HCT116 (cell line): ENCODE results near the gene RIPK3.

Source experiments
- CEBPB ChIP-seq: IDR thresholded peaks from 2 replicates; pipeline ENCODE4 v1.6.1; 2012; ENCODE audit warnings: low read depth
- EZH2 ChIP-seq: fragments of 200-600 bp; sonication (generic); IDR thresholded peaks from 2 replicates; pipeline ENCODE4 v1.6.1; 2017; ENCODE audit warnings: antibody characterized with exemption, mixed run types
- FOSL1 ChIP-seq: IDR thresholded peaks from 2 replicates; pipeline ENCODE4 v1.6.1; 2012; ENCODE audit warnings: low read depth
- JUND ChIP-seq: IDR thresholded peaks from 2 replicates; pipeline ENCODE4 v1.6.1; 2012
- POLR2A ChIP-seq: IDR thresholded peaks from 2 replicates; pipeline ENCODE4 v1.7.0; 2011; ENCODE audit warnings: borderline replicate concordance; ENCODE audit not compliant: insufficient read depth, insufficient read length; ENCODE audit errors: extremely low read depth
- REST ChIP-seq: IDR thresholded peaks from 2 replicates; pipeline ENCODE4 v1.6.1; 2012; ENCODE audit warnings: low read depth
- YY1 ChIP-seq: IDR thresholded peaks from 2 replicates; pipeline ENCODE4 v1.6.1; 2011; ENCODE audit warnings: low read length, low read depth, moderate library complexity, mild to moderate bottlenecking; ENCODE audit not compliant: insufficient replicate concordance; ENCODE audit errors: extremely low read depth
- ZFX ChIP-seq: fragments of 450-650 bp; IDR thresholded peaks from 2 replicates; pipeline ENCODE4 v1.6.1; 2017
- ZNF274 ChIP-seq: fragments of 200-500 bp; sonication (Bioruptor generic); IDR thresholded peaks from 2 replicates; pipeline ENCODE4 v1.6.1; 2014; ENCODE audit warnings: mild to moderate bottlenecking, low read depth, low read length, inconsistent platforms
- TF ChIP-seq, protein P1 (sequence below), 3 experiments: fragments of 200-600 bp in 1 of 3; sonication (generic) in 1 of 3; IDR thresholded peaks in 2 of 3; conservative IDR thresholded peaks in 1 of 3; 2 replicates each; pipeline ENCODE4 v1.5.1; 2012 to 2017; ENCODE audit warnings: low read depth in 2 of 3, low read length in 2 of 3, antibody characterized with exemption in 1 of 3, borderline replicate concordance in 1 of 3, control low read depth in 1 of 3, mild to moderate bottlenecking in 1 of 3, mixed read lengths in 1 of 3, mixed run types in 1 of 3, moderate library complexity in 1 of 3; ENCODE audit not compliant: insufficient read depth in 1 of 3
- TF ChIP-seq, protein P2 (sequence below): IDR thresholded peaks from 2 replicates; pipeline ENCODE4 v1.6.1; 2012

GRCh38 chr14:24376448-24377070 lies 36.8 kb upstream of the RIPK3 start:
- TF ChIP-seq POLR2A (no peak), ZFX (no peak), YY1 (no peak), CEBPB (no peak), EZH2 (no peak), REST (no peak), JUND (no peak), FOSL1 (no peak), ZNF274 (no peak)
- TF ChIP-seq, protein P1, sequence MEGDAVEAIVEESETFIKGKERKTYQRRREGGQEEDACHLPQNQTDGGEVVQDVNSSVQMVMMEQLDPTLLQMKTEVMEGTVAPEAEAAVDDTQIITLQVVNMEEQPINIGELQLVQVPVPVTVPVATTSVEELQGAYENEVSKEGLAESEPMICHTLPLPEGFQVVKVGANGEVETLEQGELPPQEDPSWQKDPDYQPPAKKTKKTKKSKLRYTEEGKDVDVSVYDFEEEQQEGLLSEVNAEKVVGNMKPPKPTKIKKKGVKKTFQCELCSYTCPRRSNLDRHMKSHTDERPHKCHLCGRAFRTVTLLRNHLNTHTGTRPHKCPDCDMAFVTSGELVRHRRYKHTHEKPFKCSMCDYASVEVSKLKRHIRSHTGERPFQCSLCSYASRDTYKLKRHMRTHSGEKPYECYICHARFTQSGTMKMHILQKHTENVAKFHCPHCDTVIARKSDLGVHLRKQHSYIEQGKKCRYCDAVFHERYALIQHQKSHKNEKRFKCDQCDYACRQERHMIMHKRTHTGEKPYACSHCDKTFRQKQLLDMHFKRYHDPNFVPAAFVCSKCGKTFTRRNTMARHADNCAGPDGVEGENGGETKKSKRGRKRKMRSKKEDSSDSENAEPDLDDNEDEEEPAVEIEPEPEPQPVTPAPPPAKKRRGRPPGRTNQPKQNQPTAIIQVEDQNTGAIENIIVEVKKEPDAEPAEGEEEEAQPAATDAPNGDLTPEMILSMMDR (IDR thresholded peaks at IDR 0.05 in 2 of 3, conservative IDR thresholded peaks at IDR 0.05 in 1 of 3; ENCODE audit: borderline replicate concordance in 1 of 3, insufficient read depth in 1 of 3, low read depth in 2 of 3, low read length in 2 of 3) = no peak
- TF ChIP-seq, protein P2, sequence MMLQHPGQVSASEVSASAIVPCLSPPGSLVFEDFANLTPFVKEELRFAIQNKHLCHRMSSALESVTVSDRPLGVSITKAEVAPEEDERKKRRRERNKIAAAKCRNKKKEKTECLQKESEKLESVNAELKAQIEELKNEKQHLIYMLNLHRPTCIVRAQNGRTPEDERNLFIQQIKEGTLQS = no peak
